ENCODE results near the gene FGF10. TPM values are rescaled to one million over a fixed set of nuclear protein-coding genes. Genes with fewer than 3 reads are reported as not detected.

Gene FGF10
- total RNA-seq, 1 donor from 2014 or later = 4.5 TPM

GRCh38 chr5:44398382-44398781 is 9.2 kb upstream of the FGF10 start:
- no peaks in the 10 kb centered on the region for H3K36me3 Mint-ChIP-seq (ENCODE audit: low read depth)
- H3K9me3 Mint-ChIP-seq = peaks cover 4% of the 10 kb centered on the region

GRCh38 chr5:44396312-44396711 is 7.1 kb upstream of the FGF10 start:
- no peak overlapping the region for H3K4me3 Mint-ChIP-seq
- H3K36me3 Mint-ChIP-seq (ENCODE audit: low read depth) = no peaks in the 10 kb centered on the region
- no peak overlapping the region for H3K27ac Mint-ChIP-seq (ENCODE audit: unreplicated experiment)
- peaks cover 24% of the 10 kb centered on the region for H3K4me1 Mint-ChIP-seq
- no peak for DNase-seq (ENCODE audit: low read depth, low spot score)
- no peak for TF ChIP-seq CTCF (conservative IDR thresholded peaks at IDR 0.05)
- peaks cover 4% of the 10 kb centered on the region for H3K9me3 Mint-ChIP-seq
- H3K27me3 Mint-ChIP-seq (ENCODE audit: low read depth) = peaks cover 18% of the 10 kb centered on the region

More at GRCh38 chr5:44398382-44398781, 9.2 kb upstream of the FGF10 start:
- no peak overlapping the region for H3K27ac Mint-ChIP-seq (ENCODE audit: unreplicated experiment)
- no peak for DNase-seq (ENCODE audit: low read depth, low spot score)
- no peak overlapping the region for H3K4me3 Mint-ChIP-seq
- H3K27me3 Mint-ChIP-seq (ENCODE audit: low read depth) = peaks cover 4% of the 10 kb centered on the region
- H3K4me1 Mint-ChIP-seq = peaks cover 10% of the 10 kb centered on the region
- no peak for TF ChIP-seq CTCF (conservative IDR thresholded peaks at IDR 0.05)

GRCh38 chr5:44390351-44390750 is 1.1 kb upstream of the FGF10 start:
- Mint-ChIP-seq H3K4me1 (peaks cover 61% of the 10 kb centered on the region), H3K9me3 (no peaks in the 10 kb centered on the region), H3K27ac (ENCODE audit: unreplicated experiment) (no peak overlapping the region), H3K4me3 (peak overlapping the region; percentile 95), H3K36me3 (ENCODE audit: low read depth) (no peaks in the 10 kb centered on the region), H3K27me3 (ENCODE audit: low read depth) (peaks cover 63% of the 10 kb centered on the region)
- TF ChIP-seq CTCF (conservative IDR thresholded peaks at IDR 0.05) = no peak
- DNase-seq (ENCODE audit: low read depth, low spot score) = no peak

GRCh38 chr5:44389823-44390143 is 563 bp upstream of the FGF10 start:
- H3K36me3 Mint-ChIP-seq (ENCODE audit: low read depth) = no peaks in the 10 kb centered on the region
- no peak overlapping the region for H3K27ac Mint-ChIP-seq (ENCODE audit: unreplicated experiment)
- no peaks in the 10 kb centered on the region for H3K9me3 Mint-ChIP-seq
- TF ChIP-seq CTCF (conservative IDR thresholded peaks at IDR 0.05) = no peak
- no peak for DNase-seq (ENCODE audit: low read depth, low spot score)
- peaks cover 61% of the 10 kb centered on the region for H3K4me1 Mint-ChIP-seq
- H3K27me3 Mint-ChIP-seq (ENCODE audit: low read depth) = peaks cover 65% of the 10 kb centered on the region
- H3K4me3 Mint-ChIP-seq = peak overlapping the region; percentile 95

GRCh38 chr5:44388321-44389089 is 715 bp downstream of the FGF10 start:
- TF ChIP-seq CTCF (conservative IDR thresholded peaks at IDR 0.05) = no peak
- peaks cover 56% of the 10 kb centered on the region for H3K4me1 Mint-ChIP-seq
- no peak overlapping the region for H3K27ac Mint-ChIP-seq (ENCODE audit: unreplicated experiment)
- H3K27me3 Mint-ChIP-seq (ENCODE audit: low read depth) = peaks cover 68% of the 10 kb centered on the region
- H3K36me3 Mint-ChIP-seq (ENCODE audit: low read depth) = no peaks in the 10 kb centered on the region
- peak overlapping the region; percentile 95 for H3K4me3 Mint-ChIP-seq
- peak; percentile 18 for DNase-seq (ENCODE audit: low read depth, low spot score)
- no peaks in the 10 kb centered on the region for H3K9me3 Mint-ChIP-seq

Data from neural crest cell (in vitro differentiated cells).